A549 (cell line): ENCODE results near the gene DCLK3. TPM values are rescaled to one million over a fixed set of nuclear protein-coding genes. Genes with fewer than 3 reads are reported as not detected.

Experiments
- ATAC-seq, 2 experiments: fragments of 200-7000 bp in 1 of 2; fragments of >200 bp in 1 of 2; cut with Nextera tagmentation in 1 of 2; cut with Tn5 transposase in 1 of 2; 3 replicates each; pipeline versions ENCODE4 v1.8.0 to v1.9.1; 2018 to 2020; ENCODE audit warnings: mild to moderate bottlenecking in 1 of 2, moderate library complexity in 1 of 2
- CTCF ChIA-PET: fragments of 300-600 bp; sonication (Branson Sonifier 250); formaldehyde crosslinking; extraction: SDS; loops from one replicate; lab custom pipeline; 2021; ENCODE audit warnings: antibody characterized with exemption, inconsistent platforms; lab: Yijun Ruan, JAX
- POLR2A ChIA-PET: fragments of 350-600 bp; formaldehyde crosslinking; extraction: SDS; loops from one replicate; lab custom pipeline; 2021; ENCODE audit warnings: antibody characterized with exemption, inconsistent platforms; lab: Yijun Ruan, JAX
- DNase-seq, 2 experiments: peaks; one replicate each; pipeline versions ENCODE4 v3.0.0 to v3.0.0-alpha.2; 2011 to 2016; ENCODE audit warnings: low read depth in 1 of 2, low spot score in 1 of 2
- FAIRE-seq: peaks from 2 replicates; lab custom pipeline; 2011; peaks lifted over from hg19 to GRCh38; lab: Jason Lieb, UNC
- H3K27ac ChIP-seq, 2 experiments: fragments of >200 bp; sonication (Bioruptor Twin); formaldehyde crosslinking; 3 replicates each; pipeline ENCODE4 v1.5.1; 2016 to 2017
- H3K4me1 ChIP-seq: fragments of >200 bp; sonication (Bioruptor Twin); formaldehyde crosslinking; 3 replicates; pipeline ENCODE4 v1.6.1; 2016
- H3K4me2 ChIP-seq: fragments of >200 bp; sonication (Bioruptor Twin); formaldehyde crosslinking; 3 replicates; pipeline ENCODE4 v1.6.1; 2016
- H3K4me3 ChIP-seq: fragments of >200 bp; sonication (Bioruptor Twin); formaldehyde crosslinking; 3 replicates; pipeline ENCODE4 v1.5.1; 2016
- H3K9me3 ChIP-seq: fragments of >200 bp; sonication (Bioruptor Twin); formaldehyde crosslinking; 3 replicates; pipeline ENCODE4 v1.6.1; 2016
- BCL3 ChIP-seq: fragments of >200 bp; sonication (Bioruptor Twin); formaldehyde crosslinking; IDR thresholded peaks from 3 replicates; pipeline ENCODE4 v1.6.1; 2016
- CEBPB ChIP-seq, 2 experiments: fragments of >200 bp in 1 of 2; sonication (Bioruptor Twin) in 1 of 2; formaldehyde crosslinking in 1 of 2; IDR thresholded peaks; 2 replicates each; pipeline ENCODE4 v1.6.1; 2012 to 2016
- EHMT2 ChIP-seq: fragments of 200-600 bp; sonication (generic); IDR thresholded peaks from 2 replicates; pipeline ENCODE4 v1.6.1; 2016; ENCODE audit warnings: antibody characterized with exemption, low read depth, mild to moderate bottlenecking, moderate library complexity
- ELK1 ChIP-seq: fragments of 150-350 bp; IDR thresholded peaks from 2 replicates; pipeline ENCODE4 v1.6.1; 2014; ENCODE audit warnings: low read depth, mild to moderate bottlenecking, low read length
- FOSL2 ChIP-seq, 2 experiments: fragments of 450-650 bp in 1 of 2; fragments of >200 bp in 1 of 2; sonication (Bioruptor Twin) in 1 of 2; formaldehyde crosslinking; IDR thresholded peaks; 2 replicates each; pipeline versions ENCODE4 v1.5.0 to v1.6.1; 2016 to 2020; ENCODE audit warnings: mild to moderate bottlenecking in 1 of 2, moderate library complexity in 1 of 2
- HEYL ChIP-seq: fragments of 250-450 bp; sonication (Bioruptor Pico); IDR thresholded peaks from 2 replicates; pipeline ENCODE4 v1.8.0; 2021; ENCODE audit warnings: mild to moderate bottlenecking, moderate library complexity
- JUNB ChIP-seq: fragments of >200 bp; sonication (Bioruptor Twin); formaldehyde crosslinking; IDR thresholded peaks from 2 replicates; pipeline ENCODE4 v1.6.1; 2016
- KDM1A ChIP-seq: fragments of 200-600 bp; sonication (generic); IDR thresholded peaks from 2 replicates; pipeline ENCODE4 v1.6.1; 2016; ENCODE audit warnings: low read depth, mild to moderate bottlenecking
- KDM5A ChIP-seq: fragments of 200-600 bp; sonication (generic); IDR thresholded peaks from 2 replicates; pipeline ENCODE4 v1.6.1; 2016; ENCODE audit warnings: antibody characterized with exemption, mild to moderate bottlenecking
- MAFK ChIP-seq: fragments of 450-650 bp; IDR thresholded peaks from 2 replicates; pipeline ENCODE4 v1.6.1; 2014; ENCODE audit not compliant: partially characterized antibody
- MAX ChIP-seq: IDR thresholded peaks from 2 replicates; pipeline ENCODE4 v1.6.1; 2012
- MYC ChIP-seq: IDR thresholded peaks from 2 replicates; pipeline ENCODE4 v1.6.1; 2012; ENCODE audit warnings: mild to moderate bottlenecking, inconsistent platforms, low read length, improper control_type of control experiment, borderline replicate concordance
- PBX3 ChIP-seq: IDR thresholded peaks from 2 replicates; pipeline ENCODE4 v1.6.1; 2012
- PHF8 ChIP-seq: fragments of 200-600 bp; sonication (generic); IDR thresholded peaks from 2 replicates; pipeline ENCODE4 v1.6.1; 2016; ENCODE audit warnings: low read depth, mild to moderate bottlenecking, antibody characterized with exemption, moderate library complexity, borderline replicate concordance
- POLR2AphosphoS2 ChIP-seq: conservative IDR thresholded peaks from 2 replicates; pipeline ENCODE4 v1.6.1; 2012; ENCODE audit warnings: low read length, improper control_type of control experiment, inconsistent platforms
- REST ChIP-seq: fragments of 200-600 bp; sonication (generic); IDR thresholded peaks from 2 replicates; pipeline ENCODE4 v1.6.1; 2016; ENCODE audit warnings: antibody characterized with exemption, mild to moderate bottlenecking, moderate library complexity
- SMC3 ChIP-seq: fragments of >200 bp; sonication (Bioruptor Twin); formaldehyde crosslinking; IDR thresholded peaks from 3 replicates; pipeline ENCODE4 v1.6.1; 2018; ENCODE audit warnings: inconsistent platforms
- WGBS: methylation state at CpG from one replicate; pipeline ENCODE4 v1.1.6; 2017; ENCODE audit errors: missing lambda C conversion rate; 5-methylcytosine and 5-hydroxymethylcytosine counted together
- polyA plus RNA-seq, 4 experiments: library from polyadenylated mRNA; depleted of rRNA in 3 of 4; stranded (reverse); fragments of >200 nt; fragmentation: RNase III in 1 of 4; extraction: RNeasy Plus Mini Kit Qiagen cat#74134 plus additional on column Dnase treatment in 1 of 4; gene quantifications; 2 replicates in 3 of 4; 3 replicates in 1 of 4; pipeline ENCODE4 v1.2.3, GENCODE V29; 2011 to 2017

Gene DCLK3
- polyA plus RNA-seq, 2 of the 4 experiments (the other 2 are of a cell fraction) = not detected

- H3K4me2 ChIP-seq = peak overlapping the region; percentile 18
- H3K9me3 ChIP-seq = peaks cover 44% of the 10 kb centered on the region
- H3K4me1 ChIP-seq = peaks cover 12% of the 10 kb centered on the region; the same call in 2 of the 3 replicates
- H3K4me3 ChIP-seq = no peak overlapping the region
- 0% methylated on average over 1 of the region's 1 CpG for WGBS
- TF ChIP-seq BCL3 (no peak), EHMT2 (no peak), HEYL (CRISPR knock-in tag) (no peak), MAX (no peak), KDM5A (no peak), KDM1A (no peak), REST (no peak), FOSL2 (IDR thresholded peaks at IDR 0.05) (peak; percentile 51; the same call in 1 of the 2 replicates), FOSL2 (CRISPR knock-in tag; IDR thresholded peaks at IDR 0.05) (peak; percentile 66), PHF8 (no peak), POLR2AphosphoS2 (no peak), MYC (no peak), CEBPB (IDR thresholded peaks at IDR 0.05) (peak; percentile 50 to 68), MAFK (peak; percentile 1), ELK1 (no peak), PBX3 (no peak), SMC3 (no peak), JUNB (peak; percentile 56; the same call in 1 of the 2 replicates)
- ATAC-seq (peak; percentile 79 to 91; a peak in 5 of 6 replicates), FAIRE-seq (peak; percentile 61), DNase-seq (peak; percentile 18 to 46)
- H3K27ac ChIP-seq = peak overlapping the region; percentile 61 to 84
- ChIA-PET POLR2A (interaction anchor here (1.3 kb wide), 1 partner anchor 31 kb away, joined by 5 read pairs; no protein-coding TSS in a partner anchor), CTCF (no interaction called here)
Measured at GRCh38 chr3:36679384-36680200, 84.8 kb downstream of the DCLK3 start.
